ENCODE results near the gene RHOBTB3.

- TF ChIP-seq, protein P1, sequence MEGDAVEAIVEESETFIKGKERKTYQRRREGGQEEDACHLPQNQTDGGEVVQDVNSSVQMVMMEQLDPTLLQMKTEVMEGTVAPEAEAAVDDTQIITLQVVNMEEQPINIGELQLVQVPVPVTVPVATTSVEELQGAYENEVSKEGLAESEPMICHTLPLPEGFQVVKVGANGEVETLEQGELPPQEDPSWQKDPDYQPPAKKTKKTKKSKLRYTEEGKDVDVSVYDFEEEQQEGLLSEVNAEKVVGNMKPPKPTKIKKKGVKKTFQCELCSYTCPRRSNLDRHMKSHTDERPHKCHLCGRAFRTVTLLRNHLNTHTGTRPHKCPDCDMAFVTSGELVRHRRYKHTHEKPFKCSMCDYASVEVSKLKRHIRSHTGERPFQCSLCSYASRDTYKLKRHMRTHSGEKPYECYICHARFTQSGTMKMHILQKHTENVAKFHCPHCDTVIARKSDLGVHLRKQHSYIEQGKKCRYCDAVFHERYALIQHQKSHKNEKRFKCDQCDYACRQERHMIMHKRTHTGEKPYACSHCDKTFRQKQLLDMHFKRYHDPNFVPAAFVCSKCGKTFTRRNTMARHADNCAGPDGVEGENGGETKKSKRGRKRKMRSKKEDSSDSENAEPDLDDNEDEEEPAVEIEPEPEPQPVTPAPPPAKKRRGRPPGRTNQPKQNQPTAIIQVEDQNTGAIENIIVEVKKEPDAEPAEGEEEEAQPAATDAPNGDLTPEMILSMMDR (conservative IDR thresholded peaks at IDR 0.05 in 1 of 2, IDR thresholded peaks at IDR 0.05 in 1 of 2; ENCODE audit: low read depth in 1 of 2, low read length in 2 of 2), result no peak
- TF ChIP-seq EZH2 (IDR thresholded peaks at IDR 0.05; ENCODE audit: low read length, missing control alignments), result no peak
Observed at GRCh38 chr5:95726811-95727763, 4.0 kb upstream of the RHOBTB3 start.

All from fibroblast of lung (primary cell).